Astrocyte of the spinal cord (primary cell): ENCODE results near the gene SOWAHC.

Experiments
- DNase-seq: peaks from one replicate; pipeline ENCODE4 v3.0.0; 2011; ENCODE audit warnings: low read depth, low spot score
- H3K4me3 ChIP-seq: 2 replicates; pipeline ENCODE4 v1.5.1; 2011; ENCODE audit warnings: low read depth, mild to moderate bottlenecking, low read length, moderate library complexity
- CTCF ChIP-seq: IDR thresholded peaks from 2 replicates; pipeline ENCODE4 v1.5.1; 2012; ENCODE audit warnings: low read depth, mild to moderate bottlenecking, low read length, inconsistent platforms
- in situ Hi-C: cut with HindIII; loops from 2 replicates; pipeline ENCODE4 v1.10.0; 2017; ENCODE audit warnings: low sequenced_read_pairs

SOWAHC gene

GRCh38 chr2:109629867-109630266, 15.7 kb downstream of the SOWAHC start:
- no peak for TF ChIP-seq CTCF
- DNase-seq = no peak
- H3K4me3 ChIP-seq = no peak overlapping the region
- in situ Hi-C loops = no loop called here

- in situ Hi-C loops = no loop called here
These were observed 16.6 kb downstream of the SOWAHC start for GRCh38 chr2:109630441-109631430.

GRCh38 chr2:109631741-109632140, 17.6 kb downstream of the SOWAHC start:
- no peak for TF ChIP-seq CTCF
- in situ Hi-C loops = no loop called here
- H3K4me3 ChIP-seq = no peak overlapping the region
- no peak for DNase-seq

More at GRCh38 chr2:109630441-109631430, 16.6 kb downstream of the SOWAHC start:
- no peak for TF ChIP-seq CTCF
- H3K4me3 ChIP-seq = no peak overlapping the region
- no peak for DNase-seq

- in situ Hi-C loops = no loop called here
- DNase-seq = no peak
- H3K4me3 ChIP-seq = no peak overlapping the region
- TF ChIP-seq CTCF = no peak
These were observed 18.1 kb downstream of the SOWAHC start for GRCh38 chr2:109632158-109632789.

- in situ Hi-C loops = no loop called here
These were observed 19.3 kb downstream of the SOWAHC start for GRCh38 chr2:109633284-109633961.

More at GRCh38 chr2:109633284-109633961, 19.3 kb downstream of the SOWAHC start:
- no peak for TF ChIP-seq CTCF
- H3K4me3 ChIP-seq = no peak overlapping the region
- no peak for DNase-seq
